Smooth muscle cell (in vitro differentiated cells): ENCODE results near the gene LSM4. TPM values are rescaled to one million over a fixed set of nuclear protein-coding genes. Genes with fewer than 3 reads are reported as not detected.
A peak's percentile ranks its signal among the peaks of the same experiment; 100 is the strongest.

Experiments used
- DNase-seq: peaks from one replicate; lab custom pipeline; 2025; ENCODE audit not compliant: unreplicated experiment; lab: John Stamatoyannopoulos, UW
- H2AFZ ChIP-seq: fragments of 200-600 bp; sonication (generic); 2 replicates; pipeline ENCODE4 v1.6.0; 2016; ENCODE audit warnings: antibody characterized with exemption, low read depth, mild to moderate bottlenecking
- H3F3A ChIP-seq: fragments of 200-600 bp; sonication (generic); 2 replicates; pipeline ENCODE4 v1.6.0; 2017; ENCODE audit warnings: antibody characterized with exemption, low read depth
- H3K27ac ChIP-seq: fragments of 200-600 bp; sonication (generic); 2 replicates; pipeline ENCODE4 v1.5.1; 2016; ENCODE audit warnings: low read depth, mild to moderate bottlenecking
- H3K27me3 ChIP-seq: fragments of 200-600 bp; sonication (generic); 2 replicates; pipeline ENCODE4 v1.6.1; 2016; ENCODE audit warnings: low read depth, mild to moderate bottlenecking
- H3K36me3 ChIP-seq: fragments of 200-600 bp; sonication (generic); 2 replicates; pipeline ENCODE4 v1.5.1; 2016; ENCODE audit warnings: low read depth
- H3K4me1 ChIP-seq: fragments of 200-600 bp; sonication (generic); 2 replicates; pipeline ENCODE4 v1.5.1; 2016; ENCODE audit warnings: low read depth
- H3K4me2 ChIP-seq: fragments of 200-600 bp; sonication (generic); 2 replicates; pipeline ENCODE4 v1.6.0; 2016; ENCODE audit warnings: mild to moderate bottlenecking
- H3K4me3 ChIP-seq: fragments of 200-600 bp; sonication (generic); 2 replicates; pipeline ENCODE4 v1.5.1; 2016; ENCODE audit warnings: mild to moderate bottlenecking
- H3K79me2 ChIP-seq: fragments of 200-600 bp; sonication (generic); 2 replicates; pipeline ENCODE4 v1.6.0; 2016; ENCODE audit warnings: low read depth, mild to moderate bottlenecking
- H3K9ac ChIP-seq: fragments of 200-600 bp; sonication (generic); 2 replicates; pipeline ENCODE4 v1.6.0; 2016; ENCODE audit warnings: low read depth
- H3K9me3 ChIP-seq: fragments of 200-600 bp; sonication (generic); replicated peaks from 2 replicates; pipeline ENCODE4 v1.5.1; 2016; ENCODE audit warnings: low read depth
- H4K20me1 ChIP-seq: fragments of 200-600 bp; sonication (generic); 2 replicates; pipeline ENCODE4 v1.6.0; 2016; ENCODE audit warnings: low read depth
- CTCF ChIP-seq: fragments of 200-600 bp; sonication (generic); IDR thresholded peaks from 2 replicates; pipeline ENCODE4 v1.5.1; 2017; ENCODE audit warnings: borderline replicate concordance, mild to moderate bottlenecking, antibody characterized with exemption; ENCODE audit not compliant: insufficient read depth, poor library complexity, severe bottlenecking
- WGBS: methylation state at CpG from one replicate; pipeline ENCODE4 v1.1.7; 2016; ENCODE audit warnings: low lambda C conversion rate; 5-methylcytosine and 5-hydroxymethylcytosine counted together
- polyA plus RNA-seq: library from polyadenylated mRNA; unstranded; fragments of >200 nt; fragmentation: Nextera tagmentation; extraction: Ambion mirVana; gene quantifications from 2 replicates; pipeline ENCODE4 v1.2.1, GENCODE V29; 2016
- total RNA-seq: library from RNA; depleted of rRNA; stranded (reverse); fragments of >200 nt; gene quantifications from 2 replicates; pipeline ENCODE4 v1.2.3, GENCODE V29; 2014

Gene LSM4
- total and polyA plus RNA-seq, 2 experiments from 2014 or later, result 116 to 156 TPM

GRCh38 chr19:18293642-18294466 lies 29.0 kb downstream of the LSM4 start:
- Histone ChIP-seq H4K20me1 (no peaks in the 10 kb centered on the region), H3F3A (peaks cover 18% of the 10 kb centered on the region), H3K27ac (peak overlapping the region; percentile 98), H2AFZ (no peak overlapping the region), H3K4me2 (no peak overlapping the region), H3K36me3 (no peaks in the 10 kb centered on the region), H3K9me3 (no peaks in the 10 kb centered on the region), H3K27me3 (no peaks in the 10 kb centered on the region), H3K4me3 (no peak overlapping the region), H3K9ac (no peak overlapping the region), H3K4me1 (peaks cover 10% of the 10 kb centered on the region), H3K79me2 (no peaks in the 10 kb centered on the region)
- WGBS, result 75% methylated on average over 17 of the region's 18 CpGs
- no peak for TF ChIP-seq CTCF
- no peak for DNase-seq

GRCh38 chr19:18292810-18293641 lies 29.9 kb downstream of the LSM4 start:
- H3K36me3 ChIP-seq, result no peaks in the 10 kb centered on the region
- peaks cover 10% of the 10 kb centered on the region for H3K4me1 ChIP-seq
- peak; percentile 47 for DNase-seq
- H3K9me3 ChIP-seq, result no peaks in the 10 kb centered on the region
- H3K27me3 ChIP-seq, result no peaks in the 10 kb centered on the region
- H3K79me2 ChIP-seq, result no peaks in the 10 kb centered on the region
- H3K27ac ChIP-seq, result peak overlapping the region; percentile 98
- no peak for TF ChIP-seq CTCF
- H3K4me2 ChIP-seq, result peak overlapping the region; percentile 87
- WGBS, result 8% methylated on average over 22 of the region's 31 CpGs
- H2AFZ ChIP-seq, result no peak overlapping the region
- peaks cover 18% of the 10 kb centered on the region for H3F3A ChIP-seq
- peak overlapping the region; percentile 97 for H3K9ac ChIP-seq
- no peaks in the 10 kb centered on the region for H4K20me1 ChIP-seq
- peak overlapping the region; percentile 61 for H3K4me3 ChIP-seq

GRCh38 chr19:18292462-18292809 lies 30.4 kb downstream of the LSM4 start:
- H3K36me3 ChIP-seq, result no peaks in the 10 kb centered on the region
- 0% methylated on average over 14 of the region's 20 CpGs for WGBS
- peak overlapping the region; percentile 87 for H3K4me2 ChIP-seq
- TF ChIP-seq CTCF, result no peak
- no peak overlapping the region for H2AFZ ChIP-seq
- peak overlapping the region; percentile 98 for H3K27ac ChIP-seq
- H3K9me3 ChIP-seq, result no peaks in the 10 kb centered on the region
- H3K4me1 ChIP-seq, result peaks cover 13% of the 10 kb centered on the region
- H3K27me3 ChIP-seq, result no peaks in the 10 kb centered on the region
- peak overlapping the region; percentile 97 for H3K9ac ChIP-seq
- no peaks in the 10 kb centered on the region for H3K79me2 ChIP-seq
- H3K4me3 ChIP-seq, result peak overlapping the region; percentile 61
- H3F3A ChIP-seq, result peaks cover 18% of the 10 kb centered on the region
- DNase-seq, result no peak
- H4K20me1 ChIP-seq, result no peaks in the 10 kb centered on the region
